ENCODE data around the gene STT3B. TPM values are rescaled to one million over a fixed set of nuclear protein-coding genes. Genes with fewer than 3 reads are reported as not detected.
"Not testable (repeated sequence)": the region's sequence is repeated elsewhere in the genome, so short reads cannot be mapped to it uniquely, and the experiment has no call there.

Gene STT3B
- polyA plus RNA-seq (ENCODE audit: insufficient read length in 4 of 4), result 100 to 1,000 TPM; 154 to 212 (median 199) TPM

GRCh38 chr3:31532587-31533168 is at the start of gene STT3B:
Gene STT3B (plus strand): TSS chr3:31532925. CDS start chr3:31532999, 74 bp downstream.
- DNase-seq (ENCODE audit: low read depth in 4 of 4, low spot score in 3 of 4), result peak in 2 of 4 donors; percentile 33 to 70

- no peak for DNase-seq (ENCODE audit: low read depth in 4 of 4, low spot score in 3 of 4)
Measured at GRCh38 chr3:31483776-31484175, 48.9 kb upstream of the STT3B start.

- DNase-seq (ENCODE audit: low read depth in 4 of 4, low spot score in 3 of 4), result no peak
Measured at GRCh38 chr3:31485196-31485595, 47.5 kb upstream of the STT3B start.

GRCh38 chr3:31486865-31487533 is 45.7 kb upstream of the STT3B start:
- DNase-seq (ENCODE audit: low read depth in 4 of 4, low spot score in 3 of 4), result no peak

- DNase-seq (ENCODE audit: low read depth in 4 of 4, low spot score in 3 of 4), result no peak
Measured at GRCh38 chr3:31488475-31489017, 44.2 kb upstream of the STT3B start.

- no peak for DNase-seq (ENCODE audit: low read depth in 4 of 4, low spot score in 3 of 4)
Measured at GRCh38 chr3:31490502-31490901, 42.2 kb upstream of the STT3B start.

GRCh38 chr3:31491660-31492059 is 41.1 kb upstream of the STT3B start:
- no peak for DNase-seq (ENCODE audit: low read depth in 4 of 4, low spot score in 3 of 4)

- no peak for DNase-seq (ENCODE audit: low read depth in 4 of 4, low spot score in 3 of 4)
Measured at GRCh38 chr3:31493149-31493548, 39.6 kb upstream of the STT3B start.

- no peak for DNase-seq (ENCODE audit: low read depth in 4 of 4, low spot score in 3 of 4)
Measured at GRCh38 chr3:31495971-31496665, 36.6 kb upstream of the STT3B start.

- DNase-seq (ENCODE audit: low read depth in 4 of 4, low spot score in 3 of 4), result no peak
Measured at GRCh38 chr3:31498791-31499190, 33.9 kb upstream of the STT3B start.

- DNase-seq (ENCODE audit: low read depth in 4 of 4, low spot score in 3 of 4), result no peak
Measured at GRCh38 chr3:31499281-31499680, 33.4 kb upstream of the STT3B start.

- DNase-seq (ENCODE audit: low read depth in 4 of 4, low spot score in 3 of 4), result no peak
Measured at GRCh38 chr3:31502803-31503221, 29.9 kb upstream of the STT3B start.

- no peak for DNase-seq (ENCODE audit: low read depth in 4 of 4, low spot score in 3 of 4)
Measured at GRCh38 chr3:31503456-31503855, 29.3 kb upstream of the STT3B start.

- DNase-seq (ENCODE audit: low read depth in 4 of 4, low spot score in 3 of 4), result no peak
Measured at GRCh38 chr3:31504230-31504629, 28.5 kb upstream of the STT3B start.

- DNase-seq (ENCODE audit: low read depth in 4 of 4, low spot score in 3 of 4), result no peak
Measured at GRCh38 chr3:31505371-31506048, 27.2 kb upstream of the STT3B start.

- not testable (repeated sequence) for DNase-seq (ENCODE audit: low read depth in 4 of 4, low spot score in 3 of 4)
Measured at GRCh38 chr3:31506515-31506914, 26.2 kb upstream of the STT3B start.

- DNase-seq (ENCODE audit: low read depth in 4 of 4, low spot score in 3 of 4), result no peak
Measured at GRCh38 chr3:31508452-31509146, 24.1 kb upstream of the STT3B start.

GRCh38 chr3:31509147-31509728 is 23.5 kb upstream of the STT3B start:
- no peak for DNase-seq (ENCODE audit: low read depth in 4 of 4, low spot score in 3 of 4)

GRCh38 chr3:31514570-31514969 is 18.2 kb upstream of the STT3B start:
- DNase-seq (ENCODE audit: low read depth in 4 of 4, low spot score in 3 of 4), result no peak
